Measurements from ENCODE around the gene PRMT2.
"Not testable (repeated sequence)": the region's sequence is repeated elsewhere in the genome, so short reads cannot be mapped to it uniquely, and the experiment has no call there.

Gene PRMT2

GRCh38 chr21:46617267-46618051 is 18.0 kb upstream of the PRMT2 start:
- DNase-seq (ENCODE audit: low spot score) = no peak

- DNase-seq (ENCODE audit: low spot score) = no peak
Observed at GRCh38 chr21:46618738-46619379, 16.6 kb upstream of the PRMT2 start.

- no peak for DNase-seq (ENCODE audit: low spot score)
Observed at GRCh38 chr21:46619846-46620245, 15.6 kb upstream of the PRMT2 start.

- DNase-seq (ENCODE audit: low spot score) = no peak
Observed at GRCh38 chr21:46620846-46621245, 14.6 kb upstream of the PRMT2 start.

- no peak for DNase-seq (ENCODE audit: low spot score)
Observed at GRCh38 chr21:46621457-46622182, 13.9 kb upstream of the PRMT2 start.

GRCh38 chr21:46622226-46622625 is 13.2 kb upstream of the PRMT2 start:
- DNase-seq (ENCODE audit: low spot score) = no peak

GRCh38 chr21:46624050-46624449 is 11.4 kb upstream of the PRMT2 start:
- no peak for DNase-seq (ENCODE audit: low spot score)

- DNase-seq (ENCODE audit: low spot score) = no peak
Observed at GRCh38 chr21:46625759-46626158, 9.7 kb upstream of the PRMT2 start.

GRCh38 chr21:46626536-46626935 is 8.9 kb upstream of the PRMT2 start:
- no peak for DNase-seq (ENCODE audit: low spot score)

GRCh38 chr21:46626975-46627501 is 8.4 kb upstream of the PRMT2 start:
- DNase-seq (ENCODE audit: low spot score) = no peak

- DNase-seq (ENCODE audit: low spot score) = no peak
Observed at GRCh38 chr21:46627726-46628125, 7.7 kb upstream of the PRMT2 start.

- no peak for DNase-seq (ENCODE audit: low spot score)
Observed at GRCh38 chr21:46628868-46629267, 6.6 kb upstream of the PRMT2 start.

GRCh38 chr21:46630915-46631314 is 4.6 kb upstream of the PRMT2 start:
- not testable (repeated sequence) for DNase-seq (ENCODE audit: low spot score)

- no peak for DNase-seq (ENCODE audit: low spot score)
Observed at GRCh38 chr21:46633566-46633965, 1.9 kb upstream of the PRMT2 start.

GRCh38 chr21:46634427-46634826 is 1.0 kb upstream of the PRMT2 start:
- no peak for DNase-seq (ENCODE audit: low spot score)

- peak; percentile 69 for DNase-seq (ENCODE audit: low spot score)
Observed at GRCh38 chr21:46634966-46635323, 529 bp upstream of the PRMT2 start.

- DNase-seq (ENCODE audit: low spot score) = no peak
Observed at GRCh38 chr21:46636181-46636512, 673 bp downstream of the PRMT2 start.

GRCh38 chr21:46636550-46637285 is 1.2 kb downstream of the PRMT2 start:
- DNase-seq (ENCODE audit: low spot score) = no peak

- DNase-seq (ENCODE audit: low spot score) = no peak
Observed at GRCh38 chr21:46637952-46638746, 2.7 kb downstream of the PRMT2 start.

GRCh38 chr21:46639489-46640386 is 4.3 kb downstream of the PRMT2 start:
- no peak for DNase-seq (ENCODE audit: low spot score)
